GM18519 (cell line): Measurements from ENCODE around the gene RECQL5.

Experiments
- ATAC-seq: cut with Tn5 transposase; IDR thresholded peaks from one replicate; pipeline ENCODE4 v1.9.1; 2021; ENCODE audit warnings: mild to moderate bottlenecking, moderate library complexity; ENCODE audit not compliant: unreplicated experiment, low FRiP score

Gene RECQL5

GRCh38 chr17:75666959-75667790, at the start of gene RECQL5, which contains the start of gene SAP30BP:
RECQL5 (minus strand) TSS chr17:75667154; CDS start chr17:75666557, 597 bp downstream.
SAP30BP (plus strand) TSS chr17:75667338; CDS start chr17:75667373, 35 bp downstream.
- ATAC-seq, result peak; percentile 46

- ATAC-seq, result no peak
These were observed 45.5 kb upstream of the RECQL5 start for GRCh38 chr17:75712446-75712845.

- ATAC-seq, result no peak
These were observed 40.2 kb upstream of the RECQL5 start for GRCh38 chr17:75707079-75707571.

GRCh38 chr17:75706042-75706728, 39.2 kb upstream of the RECQL5 start:
- no peak for ATAC-seq

GRCh38 chr17:75704963-75705875, 38.3 kb upstream of the RECQL5 start:
- ATAC-seq, result no peak

- ATAC-seq, result no peak
These were observed 36.6 kb upstream of the RECQL5 start for GRCh38 chr17:75703591-75703990.

GRCh38 chr17:75703191-75703590, 36.2 kb upstream of the RECQL5 start:
- ATAC-seq, result no peak

GRCh38 chr17:75701288-75701687, 34.3 kb upstream of the RECQL5 start:
- no peak for ATAC-seq

GRCh38 chr17:75698659-75699058, 31.7 kb upstream of the RECQL5 start:
- no peak for ATAC-seq

GRCh38 chr17:75697651-75698291, 30.8 kb upstream of the RECQL5 start:
- ATAC-seq, result no peak

- no peak for ATAC-seq
These were observed 28.9 kb upstream of the RECQL5 start for GRCh38 chr17:75695830-75696271.

- no peak for ATAC-seq
These were observed 28.3 kb upstream of the RECQL5 start for GRCh38 chr17:75695141-75695829.

- no peak for ATAC-seq
These were observed 27.6 kb upstream of the RECQL5 start for GRCh38 chr17:75694536-75694935.

- ATAC-seq, result no peak
These were observed 26.8 kb upstream of the RECQL5 start for GRCh38 chr17:75693500-75694481.

GRCh38 chr17:75692976-75693375, 26.0 kb upstream of the RECQL5 start:
- ATAC-seq, result no peak

GRCh38 chr17:75691801-75692626, 25.1 kb upstream of the RECQL5 start:
- no peak for ATAC-seq

GRCh38 chr17:75691371-75691791, 24.4 kb upstream of the RECQL5 start:
- no peak for ATAC-seq
